Gastroesophageal sphincter (tissue), 3 donors: Measurements from ENCODE around the gene OR2F2.

Experiments used
- CTCF ChIP-seq, 4 experiments: fragments of 200-600 bp in 2 of 4; fragments of 450-650 bp in 2 of 4; sonication (generic) in 1 of 4; IDR thresholded peaks; one replicate each; pipeline ENCODE4 v1.5.1; 2017 to 2019; ENCODE audit warnings: antibody characterized with exemption in 4 of 4, mild to moderate bottlenecking in 2 of 4, moderate library complexity in 2 of 4
- POLR2A ChIP-seq, 2 donors: fragments of 450-650 bp; IDR thresholded peaks; one replicate each; pipeline ENCODE4 v1.6.1; 2017; ENCODE audit warnings: antibody characterized with exemption in 2 of 2, mild to moderate bottlenecking in 2 of 2, moderate library complexity in 1 of 2

GRCh38 chr7:143929224-143929920 lies 5.7 kb upstream of the OR2F2 start:
- TF ChIP-seq CTCF (IDR thresholded peaks at IDR 0.05) (no peak), POLR2A (IDR thresholded peaks at IDR 0.05) (no peak)
